HG03378 (cell line): ENCODE data around the gene CYSRT1.

Experiments
- ATAC-seq: cut with Tn5 transposase; IDR thresholded peaks from one replicate; pipeline ENCODE4 v1.9.1; 2021; ENCODE audit warnings: mild to moderate bottlenecking, moderate library complexity; ENCODE audit not compliant: unreplicated experiment

The CYSRT1 gene, protein sequence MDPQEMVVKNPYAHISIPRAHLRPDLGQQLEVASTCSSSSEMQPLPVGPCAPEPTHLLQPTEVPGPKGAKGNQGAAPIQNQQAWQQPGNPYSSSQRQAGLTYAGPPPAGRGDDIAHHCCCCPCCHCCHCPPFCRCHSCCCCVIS

DNA sequence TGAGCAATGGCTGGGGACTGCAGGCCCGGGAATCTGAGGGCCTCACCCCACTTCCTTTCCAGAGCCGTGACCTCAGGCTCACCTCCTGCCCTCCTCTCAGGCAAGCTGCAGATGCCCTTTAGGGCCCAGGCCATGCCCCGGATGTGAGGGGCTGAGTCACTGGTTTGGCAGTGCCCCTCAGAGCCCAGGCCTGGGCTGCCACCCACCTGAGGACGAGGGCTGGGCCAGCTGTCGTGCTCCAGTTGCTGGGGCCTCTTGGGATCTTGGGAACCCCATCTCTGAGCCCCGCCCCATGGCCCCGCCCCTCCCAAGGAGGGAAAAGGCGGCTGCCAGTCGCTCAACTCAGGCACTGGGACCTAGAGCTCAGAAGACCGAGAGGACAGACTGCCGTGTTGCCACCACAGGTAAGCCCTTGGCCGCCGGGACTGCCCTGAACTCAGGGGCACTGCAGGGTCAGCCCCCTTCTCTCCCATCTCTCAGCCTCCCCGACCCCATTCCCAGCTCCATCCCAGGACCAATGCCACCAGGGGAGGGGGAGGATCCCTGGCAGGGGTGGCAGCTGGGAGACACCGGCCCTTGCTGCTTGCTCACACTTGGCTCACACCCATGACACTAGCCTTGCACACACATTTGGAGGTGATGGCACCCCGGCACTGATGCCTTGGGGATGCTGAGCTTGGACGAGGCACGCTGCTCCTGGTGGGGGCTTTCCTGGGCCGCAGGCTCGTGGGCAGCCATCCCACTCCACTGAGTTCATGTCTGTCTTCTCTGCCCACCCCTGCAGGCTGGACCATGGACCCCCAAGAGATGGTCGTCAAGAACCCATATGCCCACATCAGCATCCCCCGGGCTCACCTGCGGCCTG, at the start of gene CYSRT1:
Gene CYSRT1 (plus strand): TSS at position 345 of the 865 bp plus-strand sequence. CDS start 448 bp downstream, at position 793.
- ATAC-seq: no peak

DNA sequence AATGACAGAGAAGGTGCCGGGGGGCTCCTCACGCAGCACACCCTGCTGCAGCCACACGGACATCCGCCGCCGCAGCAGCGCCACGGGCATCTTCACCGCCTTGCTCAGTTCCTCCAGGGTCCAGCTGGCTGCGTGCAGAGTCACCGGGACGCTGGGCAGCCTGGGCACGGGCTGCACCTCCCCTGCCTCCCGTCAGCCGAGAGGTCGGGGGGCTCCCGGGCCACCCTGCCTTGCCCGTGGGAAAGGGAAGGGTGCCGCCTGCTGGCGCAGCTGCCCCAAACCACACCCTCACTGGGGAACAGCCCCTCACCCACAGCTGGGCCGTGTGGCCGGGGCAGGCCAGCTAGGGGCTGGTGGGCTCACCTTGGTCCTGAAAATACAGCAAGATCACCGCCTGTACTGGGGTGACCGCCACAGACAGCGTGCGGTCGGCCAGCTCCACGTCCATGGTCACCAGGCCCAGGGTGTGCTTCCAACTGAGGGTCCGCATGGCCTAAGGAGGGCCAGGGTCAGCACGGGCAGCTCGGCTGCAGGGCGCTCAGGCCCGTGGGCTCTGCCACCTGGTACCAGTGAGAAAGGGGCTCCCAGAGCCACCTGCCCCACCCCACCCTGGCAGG, 49.5 kb upstream of the CYSRT1 start:
- no peak for ATAC-seq

DNA sequence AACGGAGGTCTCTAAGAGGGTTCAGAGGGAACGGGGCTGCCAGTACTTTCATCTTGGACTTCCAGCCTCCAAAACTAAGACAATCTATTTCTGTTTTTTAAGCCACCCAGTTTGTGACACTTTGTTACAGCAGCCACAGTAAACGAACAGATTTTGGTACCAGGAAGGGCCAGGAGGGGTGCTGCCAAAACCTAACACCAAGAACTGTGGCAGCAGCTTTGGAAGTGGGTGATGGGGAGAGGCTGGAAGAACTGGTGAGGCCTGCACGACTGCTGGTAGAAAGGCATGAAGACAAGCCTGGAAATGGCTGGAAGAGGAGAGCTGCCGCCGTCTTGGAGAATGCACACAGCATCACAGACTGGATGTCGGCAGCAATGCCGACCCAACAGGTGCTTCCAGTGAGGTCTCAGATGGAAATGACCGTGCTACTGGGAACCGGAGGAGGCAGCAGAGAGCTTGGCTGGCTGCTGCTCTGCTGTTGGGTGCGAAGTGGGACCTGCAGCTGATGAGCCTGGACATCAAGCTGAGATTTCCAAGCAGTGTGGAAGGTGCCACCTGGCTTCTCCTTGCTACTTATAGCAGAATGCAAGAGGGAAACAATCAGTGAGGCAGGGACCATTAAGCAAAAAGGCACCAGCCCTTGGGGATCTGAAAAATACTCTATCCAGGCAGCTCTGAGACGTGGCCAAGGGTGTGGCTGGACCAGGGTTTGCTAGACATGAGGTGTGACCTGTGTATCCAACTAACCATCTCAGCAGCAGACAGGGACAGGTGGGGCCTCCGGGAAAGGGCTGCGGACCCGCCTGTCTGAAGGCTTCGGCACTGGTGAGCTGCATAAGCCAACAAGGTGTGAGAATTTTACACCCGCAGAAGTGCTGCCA, 48.4 kb upstream of the CYSRT1 start:
- no peak for ATAC-seq

DNA sequence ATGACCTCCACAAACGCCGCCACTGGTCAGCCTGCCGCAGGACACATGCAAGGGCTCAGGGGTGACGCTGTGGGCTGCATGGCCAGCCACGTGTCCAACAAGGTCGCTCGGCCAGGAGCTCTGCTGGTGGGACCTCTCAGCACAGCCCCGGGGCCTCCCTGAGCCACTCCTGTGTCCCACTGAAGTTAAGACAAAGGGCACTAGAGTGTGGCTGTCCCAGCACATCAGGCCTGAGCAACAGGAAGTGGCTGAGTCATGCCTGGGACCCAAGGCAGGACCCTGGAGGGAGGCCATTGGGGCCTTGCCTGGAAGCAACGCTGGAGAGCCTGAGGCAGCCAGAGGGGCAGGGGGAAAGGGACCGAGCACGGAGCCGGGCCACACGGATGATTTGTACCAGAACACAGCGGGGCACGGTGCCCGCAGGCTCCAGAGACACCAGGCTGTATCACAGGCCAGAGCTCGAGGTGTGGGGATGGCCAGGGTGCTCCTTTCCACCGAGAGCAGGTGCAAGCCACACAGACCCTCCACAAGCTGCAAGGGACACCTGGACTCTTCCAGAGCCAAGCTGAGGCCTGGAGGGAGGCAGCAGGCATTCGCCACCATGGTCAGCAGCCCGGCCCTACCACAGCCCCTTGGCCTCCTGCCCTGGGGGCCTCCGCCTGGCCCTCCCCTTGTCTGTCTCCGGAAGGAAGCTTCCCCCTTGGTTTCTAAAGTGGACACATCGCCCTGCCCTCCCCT, 46.6 kb upstream of the CYSRT1 start:
- no peak for ATAC-seq

DNA sequence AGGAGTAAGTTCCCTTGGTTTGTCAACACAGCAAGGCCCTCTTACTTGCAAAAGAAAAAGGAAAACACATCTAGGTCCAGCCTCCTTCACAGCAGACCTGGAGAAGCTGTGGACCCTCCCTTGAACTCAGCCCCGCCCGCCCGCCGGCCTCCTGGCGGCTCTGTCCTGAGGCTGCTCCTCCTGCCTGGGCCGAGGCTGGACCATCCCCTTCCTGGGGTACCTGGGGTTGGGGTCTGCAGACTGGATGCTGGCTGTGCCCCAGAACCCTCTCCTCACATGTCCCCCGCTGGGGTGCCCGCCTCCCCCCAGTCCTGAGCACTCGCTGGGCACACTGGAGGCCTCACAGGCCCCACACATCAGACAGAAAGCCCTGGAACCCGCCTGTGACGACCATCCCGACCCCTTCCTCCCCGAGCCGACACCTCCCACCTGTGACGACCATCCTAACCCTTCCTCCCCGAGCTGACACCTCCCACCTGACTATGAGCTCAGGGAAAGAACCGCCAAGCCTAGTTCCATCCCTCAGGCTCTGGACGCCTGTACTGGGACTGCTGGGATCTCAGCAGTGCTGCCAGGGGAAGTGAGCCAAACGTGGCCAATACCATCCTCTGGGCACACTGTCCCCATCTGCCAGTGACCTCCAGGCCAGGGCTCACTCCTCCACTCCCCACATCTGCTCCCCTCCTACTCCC, 45.9 kb upstream of the CYSRT1 start:
- ATAC-seq: no peak

DNA sequence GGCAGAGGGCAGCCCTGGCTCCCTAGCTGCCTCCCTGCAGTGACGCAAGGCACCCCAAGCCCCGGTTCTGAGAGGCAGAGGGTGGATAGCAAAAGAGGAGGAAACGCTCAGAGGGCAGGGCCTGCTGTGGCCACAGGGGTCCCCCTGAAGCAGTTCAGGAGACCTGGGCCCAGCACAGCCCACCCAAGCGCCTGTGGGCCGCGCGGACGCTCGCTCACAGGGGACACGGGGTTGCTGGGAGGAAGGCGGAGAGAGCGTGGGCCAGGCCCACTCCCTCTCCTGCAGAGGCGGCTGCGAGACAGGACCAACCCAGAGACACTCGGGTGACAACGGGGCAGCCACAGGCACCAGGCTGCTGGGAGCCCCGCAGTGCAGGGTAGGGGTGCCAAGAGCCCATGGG, 45.2 kb upstream of the CYSRT1 start:
- no peak for ATAC-seq

DNA sequence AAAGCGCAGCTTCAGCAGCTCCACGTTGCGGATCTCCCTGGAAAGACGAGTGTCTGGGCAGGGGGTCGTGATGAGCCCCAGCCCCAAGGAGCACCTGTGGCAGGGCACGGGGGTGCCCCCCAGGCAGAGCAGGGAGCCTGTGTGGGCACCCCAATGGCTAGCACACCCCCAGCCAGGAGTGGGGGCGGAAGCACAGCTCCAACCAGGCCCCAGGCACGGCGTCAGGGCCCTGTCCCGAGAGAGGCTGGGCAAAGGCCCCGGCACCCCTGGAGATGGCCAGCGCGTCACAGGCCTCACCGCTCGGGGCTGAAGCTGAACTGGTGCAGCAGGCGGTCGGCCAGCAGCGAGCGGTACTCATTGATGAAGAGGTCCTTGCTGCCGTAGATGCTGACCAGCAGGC, 44.5 kb upstream of the CYSRT1 start:
- no peak for ATAC-seq

DNA sequence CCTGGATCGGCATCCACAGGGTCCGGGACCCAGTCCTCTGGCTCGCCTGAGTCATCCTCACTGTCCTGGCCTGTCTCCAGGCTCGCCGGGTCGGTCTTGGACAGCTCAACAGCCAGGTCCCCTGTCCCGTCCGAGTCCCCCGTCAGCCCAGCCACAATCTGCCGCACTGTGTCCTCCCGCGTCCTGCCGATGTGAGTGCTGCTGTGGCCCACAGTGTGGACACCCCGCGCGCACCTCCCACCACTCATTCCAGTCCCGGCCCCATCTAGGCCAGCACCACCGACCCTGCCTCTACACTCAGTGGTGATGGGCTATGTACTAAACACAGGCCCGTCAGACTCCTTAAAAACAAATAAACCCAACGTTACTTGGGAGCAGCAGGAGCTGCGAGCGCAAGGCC, 43.3 kb upstream of the CYSRT1 start:
- no peak for ATAC-seq

DNA sequence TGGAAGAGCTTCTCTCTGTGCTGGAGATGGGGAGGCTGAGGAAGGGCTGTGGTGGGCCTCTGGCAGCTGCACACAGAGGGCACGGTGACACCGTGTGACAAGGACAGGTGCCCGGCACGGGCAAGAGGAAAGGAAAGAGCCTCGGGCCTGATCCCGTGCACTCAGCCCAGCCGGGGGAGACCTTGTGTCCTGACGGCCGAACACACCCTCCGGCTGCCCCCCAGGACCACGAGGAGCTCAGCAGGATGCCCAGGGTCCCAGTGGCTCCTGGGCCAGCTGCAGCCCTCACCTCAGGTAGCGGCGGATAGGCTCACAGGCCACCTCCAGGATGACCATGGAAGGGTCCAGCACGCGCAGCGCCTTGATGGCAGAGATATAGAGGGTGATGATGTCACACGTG, 42.1 kb upstream of the CYSRT1 start:
- no peak for ATAC-seq

DNA sequence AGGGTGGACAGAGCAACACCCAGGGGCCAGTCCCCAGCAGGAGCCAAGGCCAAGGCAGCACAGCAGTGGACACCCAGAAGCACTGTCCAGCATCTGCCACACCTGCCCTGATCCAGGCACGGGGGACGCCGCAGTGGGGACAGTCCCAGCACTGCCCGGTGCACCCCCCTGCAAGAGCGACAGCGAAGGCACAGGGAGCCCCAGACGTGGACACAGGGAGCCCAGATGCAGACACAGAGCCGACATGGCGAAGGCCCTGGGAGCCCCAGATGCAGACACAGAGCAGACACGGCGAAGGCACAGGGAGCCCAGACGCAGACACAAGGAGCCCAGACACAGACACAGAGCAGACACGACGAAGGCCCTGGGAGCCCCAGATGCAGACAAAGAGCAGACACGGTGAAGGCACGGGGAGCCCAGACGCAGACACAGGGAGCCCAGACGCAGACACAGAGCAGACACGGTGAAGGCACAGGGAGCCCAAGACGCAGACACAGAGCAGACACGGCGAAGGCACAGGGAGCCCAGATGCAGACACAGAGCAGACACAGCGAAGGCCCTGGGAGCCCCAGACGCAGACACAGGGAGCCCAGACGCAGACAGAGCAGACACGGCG, 40.9 kb upstream of the CYSRT1 start:
- ATAC-seq: no peak

DNA sequence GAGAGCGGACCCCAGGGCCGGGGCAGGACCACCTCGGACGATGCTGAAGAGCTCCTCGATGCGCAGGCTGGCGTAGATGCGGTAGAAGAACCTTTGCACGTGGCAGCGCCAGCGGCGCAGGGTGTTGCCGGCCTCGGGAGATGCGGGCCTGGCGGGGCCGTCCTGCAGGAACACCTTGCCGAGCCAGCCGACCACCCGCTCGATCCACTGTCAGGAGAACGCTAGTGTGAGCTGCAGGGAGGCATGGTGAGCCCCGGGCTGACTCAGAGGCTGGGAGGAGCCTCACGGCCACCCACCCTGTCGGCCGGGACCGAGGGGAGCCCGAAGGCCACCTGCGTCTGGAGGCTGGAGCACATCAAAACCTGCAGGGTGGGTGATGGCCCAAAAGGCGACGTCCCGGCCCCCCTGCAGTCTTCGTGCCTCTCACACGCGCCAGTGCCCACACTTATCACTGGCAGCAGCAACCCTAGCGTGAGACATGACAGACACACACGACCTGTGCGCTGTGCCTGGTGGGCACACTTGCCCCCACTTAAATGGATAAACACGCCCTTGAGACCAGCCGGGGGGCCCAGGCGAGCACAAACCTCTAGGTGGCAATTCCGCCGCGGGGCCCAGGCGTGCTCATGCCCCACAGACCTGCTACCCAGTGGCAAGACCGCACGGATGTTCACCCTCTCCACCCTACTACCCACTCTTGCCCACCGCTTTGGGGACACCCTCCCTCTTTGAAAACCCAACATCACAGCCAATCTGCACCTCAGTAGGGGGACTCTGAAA, 39.9 kb upstream of the CYSRT1 start:
- ATAC-seq: no peak

DNA sequence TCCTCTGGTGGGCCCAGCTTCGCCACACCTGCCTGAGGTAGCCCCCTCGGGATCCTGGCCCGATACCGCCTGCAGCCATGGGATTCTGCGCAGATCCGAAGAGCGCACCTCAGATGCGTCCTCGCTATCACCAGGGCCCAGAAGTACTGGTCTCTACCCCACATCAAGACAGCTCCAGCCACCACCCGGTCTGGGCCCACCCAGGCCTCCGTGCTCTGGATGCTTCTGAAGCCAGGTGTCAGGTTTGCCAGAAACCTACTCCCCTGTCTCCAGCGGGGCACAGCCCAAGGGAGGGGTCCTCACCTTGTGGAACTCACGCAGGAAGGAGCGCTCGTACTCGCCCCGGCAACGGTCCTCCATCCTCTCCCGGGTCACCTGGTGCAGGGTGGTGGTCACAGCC, 39.1 kb upstream of the CYSRT1 start:
- no peak for ATAC-seq

DNA sequence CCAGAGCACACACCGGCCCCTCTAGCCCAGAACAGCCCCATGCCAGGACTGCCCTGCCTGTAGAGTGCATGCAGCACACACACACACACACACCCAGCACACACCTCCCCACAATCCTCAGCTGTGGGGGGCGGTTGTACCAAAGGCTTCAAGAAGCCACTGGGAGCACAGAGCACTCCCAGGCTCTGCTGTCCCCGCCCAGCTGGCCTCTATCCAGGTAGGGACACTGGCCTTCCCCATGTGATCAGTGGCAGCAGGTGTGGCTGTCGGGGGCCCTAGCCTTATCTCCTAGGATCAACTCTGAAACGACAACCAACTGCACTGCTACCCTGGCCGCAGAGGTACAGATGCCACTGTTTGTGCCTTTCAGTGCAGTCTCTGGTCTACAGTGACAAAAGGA, 38.6 kb upstream of the CYSRT1 start:
- no peak for ATAC-seq

DNA sequence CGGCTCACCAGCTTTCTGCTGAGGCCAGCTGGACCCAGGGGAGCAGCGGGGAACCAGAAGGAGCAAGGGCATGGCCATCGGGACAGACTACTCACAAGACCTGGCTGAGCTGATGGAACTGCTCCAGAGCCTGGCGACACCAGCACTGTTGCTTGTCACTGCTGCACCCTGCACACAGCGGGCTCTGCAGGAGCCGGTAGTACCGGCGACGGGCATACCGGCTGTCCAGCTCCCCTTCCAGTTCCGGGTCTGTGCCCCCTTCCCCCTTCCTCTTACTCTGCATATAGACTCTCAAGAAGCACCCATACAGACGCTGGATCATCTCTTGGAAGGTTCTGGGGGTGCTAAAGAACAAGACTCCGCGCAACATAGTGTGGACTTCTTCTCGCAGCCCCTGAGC, 37.6 kb upstream of the CYSRT1 start:
- ATAC-seq: no peak

DNA sequence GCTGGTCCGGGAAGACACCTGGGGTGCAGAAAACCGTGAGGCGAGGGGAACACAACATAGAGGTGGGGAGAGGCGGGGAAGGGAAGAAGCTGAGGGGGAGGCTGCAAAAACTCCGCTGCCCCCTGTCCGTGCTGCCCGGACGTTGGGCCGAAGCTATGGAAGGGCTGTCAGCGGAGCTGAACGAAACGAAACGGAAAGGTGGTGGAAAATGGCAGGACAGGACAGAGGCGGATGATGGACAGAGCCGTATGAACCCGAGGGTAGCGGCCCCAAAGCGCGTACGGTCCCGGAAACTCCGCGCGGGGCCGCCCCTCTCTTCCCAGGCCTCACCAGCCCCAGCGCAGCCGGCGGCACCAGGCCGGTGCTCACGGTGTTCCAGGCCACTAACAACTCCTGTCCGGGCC, 36.9 kb upstream of the CYSRT1 start:
- no peak for ATAC-seq

DNA sequence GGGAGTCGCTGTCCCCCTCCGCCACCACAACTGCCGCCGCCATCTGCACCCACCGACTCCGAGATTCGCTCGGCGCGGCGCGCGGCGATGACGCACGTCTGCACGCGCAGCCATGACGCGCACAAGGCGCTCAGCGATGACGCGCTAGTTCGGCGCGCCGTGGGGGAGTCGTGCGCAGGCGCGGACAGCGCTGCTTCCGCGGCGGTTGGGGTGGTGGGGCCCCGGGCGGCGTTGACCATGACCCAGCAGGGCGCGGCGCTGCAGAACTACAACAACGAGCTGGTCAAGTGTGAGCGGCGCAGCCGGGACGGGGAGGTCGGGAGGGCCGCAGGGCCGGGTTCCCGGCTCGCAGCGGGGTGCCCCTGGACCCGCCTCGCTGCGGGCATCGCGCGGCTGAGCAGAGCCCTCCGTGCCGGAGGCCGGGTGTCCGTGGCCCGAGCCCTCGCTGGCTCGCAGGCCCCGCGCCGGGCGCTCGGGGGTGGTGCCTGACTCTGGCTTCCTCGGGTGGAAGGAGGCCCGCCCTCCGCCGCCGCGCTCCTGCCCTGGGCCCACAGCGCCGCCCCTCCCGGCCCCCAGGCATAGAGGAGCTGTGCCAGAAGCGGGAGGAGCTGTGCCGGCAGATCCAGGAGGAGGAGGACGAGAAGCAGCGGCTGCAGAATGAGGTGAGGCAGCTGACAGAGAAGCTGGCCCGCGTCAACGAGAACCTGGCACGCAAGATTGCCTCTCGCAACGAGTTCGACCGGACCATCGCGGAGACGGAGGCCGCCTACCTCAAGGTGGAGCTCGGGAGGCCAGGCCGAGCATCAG, 36.3 kb upstream of the CYSRT1 start, which contains the start of the genes ANAPC2 and SSNA1:
Gene ANAPC2 (minus strand): TSS at position 71 of the 807 bp plus-strand sequence. CDS start 28 bp downstream, at position 43.
Gene SSNA1 (plus strand): TSS at position 187 of the 807 bp plus-strand sequence. CDS start 51 bp downstream, at position 238.
- peak; percentile 74 for ATAC-seq
